Stimulated activated CD4-positive, alpha-beta T cell treated with anti-CD3 and anti-CD28 coated beads, TNF-alpha, amount 100 ng/mL, for 48 hours (primary cell): ENCODE measurements around the gene SLC23A3.

Experiments used
- DNase-seq, 3 donors: peaks; one replicate each; pipeline ENCODE4 v3.0.0-alpha.2; 2020; ENCODE audit warnings: low read depth in 3 of 3

Gene SLC23A3

DNA sequence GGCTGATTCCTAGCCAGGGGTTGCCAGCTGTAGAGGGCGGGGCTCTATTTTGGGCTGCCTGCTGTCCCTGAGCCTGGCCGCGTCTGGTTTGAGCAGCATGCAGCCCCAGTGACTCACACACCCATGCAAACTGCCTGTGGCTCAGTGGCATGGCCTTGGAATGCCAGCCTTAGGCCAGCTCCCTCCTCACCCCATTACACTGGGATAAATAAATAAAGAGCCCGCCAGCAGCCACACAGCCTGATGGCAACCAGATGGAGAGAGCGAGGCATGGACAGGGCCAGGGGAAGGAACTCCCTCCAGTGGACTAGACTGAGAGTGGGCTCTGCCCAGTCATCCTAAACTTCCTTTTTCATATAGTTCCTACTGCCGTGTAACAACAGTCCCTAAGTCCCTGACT, 27.5 kb downstream of the SLC23A3 start:
- no peak for DNase-seq

DNA sequence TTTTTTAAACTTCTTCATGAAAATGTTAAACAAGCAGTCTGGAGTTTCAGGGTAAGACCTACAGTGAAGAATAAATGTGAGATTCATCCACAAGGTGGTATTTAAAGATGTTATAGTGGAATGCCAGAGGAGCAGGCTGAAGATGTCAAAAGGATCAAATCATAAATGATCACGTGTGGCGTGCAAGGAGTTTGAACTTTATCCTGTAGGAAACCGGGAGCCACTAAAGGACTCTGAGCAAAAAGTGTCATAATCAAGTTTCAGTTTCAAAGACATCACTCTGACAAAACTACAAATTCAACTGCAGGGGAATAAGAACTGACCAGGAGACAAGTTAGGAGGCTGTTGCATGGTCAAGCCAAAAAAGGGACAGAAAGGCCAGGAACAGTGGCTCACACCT, 29.1 kb downstream of the SLC23A3 start:
- no peak for DNase-seq

GRCh38 chr2:219133976-219134375, 35.9 kb downstream of the SLC23A3 start:
- no peak for DNase-seq

- no peak for DNase-seq
These were observed 38.1 kb downstream of the SLC23A3 start for GRCh38 chr2:219131744-219132143.

GRCh38 chr2:219131327-219131726, 38.5 kb downstream of the SLC23A3 start:
- DNase-seq, result no peak

DNA sequence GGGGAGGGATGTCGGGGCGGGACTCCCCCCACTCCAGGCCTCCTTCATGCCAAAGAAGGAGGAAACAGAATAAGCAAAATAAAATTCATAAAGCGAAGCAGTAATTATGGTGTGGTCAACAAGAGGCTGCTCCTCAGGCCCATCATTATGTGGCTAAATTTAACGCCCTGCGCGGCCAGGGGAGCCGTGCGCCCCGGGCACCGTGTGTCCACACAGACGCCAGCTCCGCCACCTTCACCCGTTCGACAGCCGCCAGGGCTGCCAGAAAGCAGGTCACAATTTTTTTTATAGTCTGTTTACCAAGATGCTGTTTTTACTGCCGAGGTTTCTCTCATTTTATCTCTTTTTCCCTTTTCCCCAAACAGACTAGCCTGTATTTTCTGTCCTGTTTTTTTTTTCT, 40.2 kb downstream of the SLC23A3 start:
- DNase-seq, result no peak

DNA sequence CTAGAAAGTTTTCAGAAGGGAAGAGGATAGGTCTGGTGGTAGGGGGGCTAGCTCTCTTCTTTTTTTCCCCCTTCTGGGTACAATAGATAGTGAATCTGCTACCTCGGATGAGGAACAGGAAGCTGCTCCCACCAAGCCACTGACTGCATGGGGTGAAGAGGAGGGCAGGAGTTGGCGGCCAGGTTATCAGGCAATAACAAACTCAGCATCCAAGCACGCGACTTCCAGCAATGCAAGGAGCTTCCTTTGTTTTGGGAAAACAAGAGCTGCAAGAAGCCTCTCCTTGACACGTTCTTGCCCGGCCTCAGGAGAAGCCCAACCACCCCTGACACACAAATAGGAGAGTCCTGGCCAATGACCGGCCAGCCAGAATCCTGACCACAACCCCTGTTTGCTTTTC, 41.4 kb downstream of the SLC23A3 start:
- DNase-seq, result no peak

GRCh38 chr2:219127037-219127635, 42.7 kb downstream of the SLC23A3 start:
- no peak for DNase-seq

DNA sequence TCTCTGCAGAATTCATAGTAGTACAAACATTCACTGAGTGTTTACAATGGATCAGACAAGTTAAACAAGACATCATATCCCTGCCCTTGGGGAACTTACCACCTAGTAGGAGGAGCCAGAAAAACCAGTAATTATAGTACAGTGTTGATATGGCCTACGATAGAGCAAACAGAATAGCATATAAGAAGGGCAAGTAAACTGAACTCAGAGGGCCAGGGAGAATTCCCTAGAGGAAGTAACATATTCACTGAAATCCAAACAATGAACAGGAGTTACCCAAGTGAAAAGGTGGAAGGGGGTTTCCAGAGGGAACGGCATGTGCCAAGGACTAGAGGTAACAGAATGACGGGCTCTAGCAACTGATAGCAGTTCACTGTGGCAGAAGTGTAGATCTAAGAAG, 43.3 kb downstream of the SLC23A3 start:
- DNase-seq, result no peak

DNA sequence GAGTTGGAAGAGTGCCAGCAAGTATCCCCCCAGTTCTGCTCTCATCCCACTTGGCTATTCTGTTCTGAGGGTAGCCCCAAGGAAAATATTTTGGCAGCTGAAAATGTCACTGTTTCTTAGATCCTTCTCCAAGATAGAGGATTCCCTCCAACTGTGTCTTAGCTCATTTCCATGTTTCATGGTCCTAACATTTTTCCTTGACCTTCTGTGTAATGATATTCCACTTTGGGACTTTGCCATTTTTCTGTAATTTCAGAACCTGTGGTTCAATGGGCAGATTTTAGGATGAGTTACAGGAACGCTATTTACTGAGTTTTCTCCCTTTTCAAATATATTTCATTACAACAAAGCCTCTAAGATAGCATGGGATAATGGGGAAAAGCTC, 44.0 kb downstream of the SLC23A3 start:
- DNase-seq, result no peak

DNA sequence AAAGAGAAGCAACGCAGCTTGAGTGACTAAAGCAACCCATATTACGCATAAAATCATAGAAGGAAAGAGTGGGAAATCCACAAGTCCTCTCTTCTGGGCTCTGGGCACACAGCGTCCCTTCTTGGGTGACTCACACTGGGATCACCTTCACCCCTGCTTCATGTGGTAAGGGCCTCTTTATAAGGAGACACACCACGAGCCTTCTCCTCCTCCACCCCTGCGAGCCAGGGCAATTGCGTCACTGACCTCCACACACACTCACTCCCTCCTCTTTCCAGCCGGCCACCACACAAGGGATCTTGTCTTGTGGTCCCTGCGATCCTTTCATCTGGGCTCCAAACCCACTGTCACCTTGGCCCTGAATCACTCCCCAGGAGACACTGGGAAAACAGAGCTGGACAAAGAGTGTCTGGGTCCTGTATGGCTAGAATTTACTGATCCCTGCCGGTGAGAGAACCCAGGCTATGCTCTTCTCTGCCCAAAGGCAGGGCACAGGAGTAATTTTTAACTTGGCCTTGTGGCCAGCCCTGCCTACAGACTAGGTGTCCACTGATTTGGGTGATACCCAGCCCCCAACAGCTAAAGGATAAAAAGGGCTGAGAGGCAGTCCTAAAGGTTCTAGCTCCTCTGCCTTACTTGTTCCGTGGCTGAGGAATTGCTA, 44.5 kb downstream of the SLC23A3 start:
- DNase-seq, result no peak

- DNase-seq, result no peak
These were observed 45.3 kb downstream of the SLC23A3 start for GRCh38 chr2:219124381-219125110.

DNA sequence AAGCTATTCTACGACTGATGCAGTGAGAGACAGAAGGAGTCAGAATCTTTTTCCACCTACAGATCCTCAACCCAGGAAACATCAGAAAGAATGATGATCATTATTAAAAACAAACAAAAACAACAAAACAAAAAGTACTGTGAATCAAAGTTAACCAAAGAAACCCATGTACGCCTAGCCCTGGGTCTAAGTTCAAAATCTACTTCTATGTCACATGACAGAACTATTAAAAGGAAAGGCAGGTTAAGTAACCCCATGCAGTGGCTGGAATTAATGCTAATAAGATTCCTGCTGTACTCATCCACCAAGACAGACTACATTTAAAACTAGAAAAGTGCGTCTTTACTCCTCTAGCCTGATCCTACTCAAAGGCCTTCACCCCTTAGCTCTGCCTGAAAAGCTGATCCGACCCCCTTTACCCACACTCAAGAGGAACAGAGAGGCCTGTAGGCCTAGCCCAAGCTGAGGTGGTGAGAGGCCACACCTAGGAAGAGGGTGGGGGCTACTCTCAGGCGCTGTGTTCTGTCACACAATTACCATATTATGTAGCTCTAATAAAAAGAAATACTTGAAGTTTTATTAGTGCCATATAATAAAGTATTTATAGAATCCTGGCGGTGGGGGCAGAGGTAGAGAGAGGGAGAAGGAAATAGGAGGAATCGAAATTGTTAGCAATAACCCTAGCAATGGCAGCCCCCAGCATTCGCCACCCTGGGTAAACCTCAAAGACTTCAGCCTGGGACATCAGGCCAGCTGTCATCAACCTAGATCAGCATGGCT, 46.3 kb downstream of the SLC23A3 start:
- DNase-seq, result no peak

GRCh38 chr2:219122202-219122980, 47.4 kb downstream of the SLC23A3 start:
- DNase-seq, result no peak

DNA sequence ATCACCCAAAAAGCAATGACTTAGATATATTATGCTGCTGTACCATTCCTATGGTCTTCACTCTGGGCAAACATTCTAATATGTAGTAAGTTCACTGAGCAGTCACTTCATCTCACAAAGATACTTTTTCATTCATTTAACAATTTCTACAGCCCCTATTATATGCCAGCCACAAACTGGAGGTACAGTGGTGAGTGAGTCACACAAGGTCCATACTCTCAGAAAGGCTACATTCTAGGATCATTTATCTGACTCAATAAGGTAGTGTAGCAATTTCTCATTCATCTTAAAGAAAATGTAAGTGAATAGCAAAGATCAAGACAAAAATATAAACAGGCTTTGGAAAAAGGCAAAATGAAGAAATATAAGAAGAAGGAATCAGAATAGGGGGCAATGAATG, 49.7 kb downstream of the SLC23A3 start:
- DNase-seq, result no peak

DNA sequence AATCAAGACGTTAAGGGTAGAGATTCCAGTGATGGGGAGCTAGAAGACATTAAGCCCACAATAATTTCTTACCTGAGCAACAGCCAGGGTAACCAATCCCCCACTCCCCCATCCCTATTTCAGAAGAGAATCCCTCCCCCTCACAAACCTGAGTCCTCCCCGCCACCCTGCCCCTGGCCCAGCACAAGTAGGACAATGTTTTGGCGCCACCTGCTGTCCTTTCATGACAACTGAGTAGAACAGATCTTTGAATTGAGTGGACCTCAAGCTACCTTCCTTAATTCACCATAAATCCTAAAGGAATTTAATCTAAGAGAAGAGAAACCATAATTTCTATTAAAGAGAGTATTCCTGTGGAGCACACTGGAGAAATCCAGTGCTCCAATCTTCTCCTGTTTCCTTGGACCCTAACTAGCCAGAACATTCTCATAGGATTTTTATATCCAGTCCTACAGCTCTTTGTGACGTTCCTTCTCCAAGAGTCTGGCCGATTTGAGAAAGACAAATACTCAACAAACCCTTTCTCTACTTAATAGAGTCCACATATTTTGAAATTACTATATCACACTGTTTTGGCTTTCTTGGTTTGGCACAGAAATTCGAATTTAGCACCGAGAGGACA, 50.3 kb downstream of the SLC23A3 start:
- peak in 2 of 3 donors; percentile 37 to 56 for DNase-seq

- DNase-seq, result no peak
These were observed 51.3 kb downstream of the SLC23A3 start for GRCh38 chr2:219118504-219118903.

DNA sequence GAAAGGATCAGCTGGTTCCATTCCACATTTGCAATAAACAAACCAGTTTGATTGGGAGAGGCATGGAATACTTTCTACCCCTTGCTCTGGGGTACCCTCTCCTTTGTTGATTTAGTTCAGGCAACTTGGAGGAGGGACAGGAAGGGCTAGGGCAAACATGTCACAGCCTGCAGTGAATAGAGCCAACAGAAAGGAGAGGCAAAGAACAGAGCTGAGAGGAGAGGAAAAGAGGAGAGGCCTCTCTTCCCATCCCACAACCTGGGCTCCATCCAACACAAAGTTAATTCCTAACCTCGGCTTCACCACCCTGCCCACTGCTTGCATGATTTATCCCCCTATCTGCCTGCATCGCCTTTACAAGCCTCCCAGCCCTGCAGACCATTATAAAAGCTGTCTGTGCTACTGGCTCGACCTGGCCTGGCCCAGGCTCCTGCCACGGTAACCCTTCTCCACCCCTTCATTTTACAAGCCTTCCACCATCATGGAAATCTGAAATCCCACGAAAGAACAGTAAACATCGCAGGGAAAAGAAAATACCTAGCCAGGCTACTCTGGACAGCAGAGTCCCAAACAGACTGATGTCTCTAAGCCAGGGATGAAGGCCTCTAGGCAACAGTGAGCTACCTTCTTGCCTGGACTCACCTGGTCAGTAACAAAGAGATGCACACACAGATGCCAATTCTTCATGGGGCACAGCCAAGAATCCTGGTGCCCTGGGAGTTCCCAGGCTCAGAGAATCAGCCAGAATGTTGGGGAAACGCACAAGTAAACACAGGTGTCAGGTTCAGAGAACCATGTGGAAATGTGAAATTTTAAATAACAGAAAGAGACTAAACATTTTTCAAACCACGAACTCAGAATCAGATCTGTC, 52.8 kb downstream of the SLC23A3 start:
- no peak for DNase-seq

- DNase-seq, result no peak
These were observed 57.0 kb downstream of the SLC23A3 start for GRCh38 chr2:219112651-219113338.

- no peak for DNase-seq
These were observed 57.8 kb downstream of the SLC23A3 start for GRCh38 chr2:219112062-219112406.
